ENCODE data around the gene RAPGEF1.
"Not testable (repeated sequence)": the region's sequence is repeated elsewhere in the genome, so short reads cannot be mapped to it uniquely, and the experiment has no call there.

The RAPGEF1 gene

DNA sequence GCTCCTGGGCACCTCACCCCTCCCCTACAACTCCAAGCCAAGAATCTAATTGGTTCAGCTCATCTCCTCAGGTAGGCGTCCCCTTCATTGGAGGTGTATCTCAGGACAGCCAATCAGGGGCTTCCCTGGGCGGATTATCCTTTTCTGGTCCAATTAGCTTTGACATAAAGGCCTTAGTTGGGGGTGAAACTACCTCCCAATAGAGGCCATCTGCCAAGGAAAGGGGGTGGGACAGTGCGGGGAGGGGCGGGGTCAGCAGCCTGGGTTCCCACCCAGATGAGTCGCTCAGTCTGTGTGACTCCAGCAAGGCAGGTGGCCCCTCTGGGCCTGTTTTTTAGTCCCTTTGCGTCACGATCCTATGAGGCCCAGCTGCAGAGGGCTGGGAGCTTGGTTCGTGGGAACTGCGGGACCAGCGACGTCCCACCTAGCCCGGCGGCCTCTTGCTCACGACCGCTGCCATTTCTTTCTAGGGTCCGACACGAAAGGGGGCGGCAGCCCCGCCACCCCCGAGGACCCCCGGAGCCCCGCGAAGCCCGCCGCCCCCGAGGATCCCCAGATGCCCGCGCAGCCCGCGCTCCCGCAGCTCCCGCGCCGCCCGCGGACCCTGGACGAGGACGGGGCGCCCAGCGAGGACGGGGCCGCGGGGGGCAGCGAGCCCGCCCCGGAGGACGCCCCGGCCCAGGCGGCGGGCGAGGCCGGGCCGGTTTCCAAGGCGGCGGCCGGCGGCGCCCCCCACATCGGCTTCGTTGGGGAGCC, 185.6 kb downstream of the RAPGEF1 start:
- no peak for DNase-seq

DNA sequence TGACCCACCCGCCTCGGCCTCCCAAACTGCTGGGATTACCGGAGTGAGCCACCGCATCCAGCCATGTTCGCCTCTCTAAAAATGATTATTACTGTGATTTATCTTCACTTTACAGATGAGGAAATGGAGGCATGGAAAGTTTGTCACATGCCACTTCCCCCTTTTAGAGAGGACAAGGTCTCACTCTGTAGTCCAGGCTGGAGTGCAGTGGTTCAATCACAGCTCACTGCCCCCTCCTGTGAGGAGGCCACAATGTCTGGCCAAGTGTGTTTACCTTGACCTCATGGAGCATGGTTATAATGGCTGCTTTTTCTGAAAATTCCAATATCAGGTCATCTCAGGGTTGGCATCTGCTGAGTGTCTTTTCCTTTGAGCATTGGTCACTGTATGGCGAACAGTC, 187.8 kb downstream of the RAPGEF1 start:
- no peak for DNase-seq

DNA sequence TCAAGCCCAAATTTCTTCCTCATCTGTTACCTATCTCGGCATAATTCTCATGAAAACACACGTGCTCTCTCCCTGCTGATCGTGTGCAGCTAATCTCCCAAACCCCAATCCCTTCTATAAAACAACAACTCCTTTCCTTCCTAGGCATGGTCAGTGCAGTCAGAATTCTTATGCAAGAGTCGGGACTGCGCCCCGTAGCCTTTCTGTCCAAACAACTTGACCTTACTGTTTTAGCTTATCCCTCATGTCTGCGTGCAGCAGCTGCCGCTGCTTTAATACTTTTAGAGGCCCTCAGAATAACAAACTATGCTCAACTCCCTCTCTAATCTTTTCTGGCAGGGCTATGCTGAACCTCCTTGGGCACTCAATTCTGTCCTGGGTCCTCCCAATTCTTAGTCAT, 189.4 kb downstream of the RAPGEF1 start:
- not testable (repeated sequence) for DNase-seq

DNA sequence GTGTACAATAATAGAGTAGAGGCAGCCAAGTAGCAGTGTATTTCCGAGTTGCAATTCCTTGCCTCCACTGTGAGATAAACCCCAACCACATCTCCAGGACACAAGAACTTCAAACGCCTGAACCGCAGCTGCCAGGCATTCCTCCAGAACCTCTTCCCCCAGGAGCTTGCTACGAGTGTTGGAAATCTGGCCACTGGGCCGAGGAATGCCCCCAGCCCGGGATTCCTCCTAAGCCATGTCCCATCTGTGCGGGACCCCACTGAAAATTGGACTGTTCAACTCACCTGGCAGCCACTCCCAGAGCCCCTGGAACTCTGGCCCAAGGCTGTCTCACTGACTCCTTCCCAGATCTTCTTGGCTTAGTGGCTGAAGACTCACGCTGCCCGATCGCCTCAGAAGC, 190.7 kb downstream of the RAPGEF1 start:
- DNase-seq: not testable (repeated sequence)

DNA sequence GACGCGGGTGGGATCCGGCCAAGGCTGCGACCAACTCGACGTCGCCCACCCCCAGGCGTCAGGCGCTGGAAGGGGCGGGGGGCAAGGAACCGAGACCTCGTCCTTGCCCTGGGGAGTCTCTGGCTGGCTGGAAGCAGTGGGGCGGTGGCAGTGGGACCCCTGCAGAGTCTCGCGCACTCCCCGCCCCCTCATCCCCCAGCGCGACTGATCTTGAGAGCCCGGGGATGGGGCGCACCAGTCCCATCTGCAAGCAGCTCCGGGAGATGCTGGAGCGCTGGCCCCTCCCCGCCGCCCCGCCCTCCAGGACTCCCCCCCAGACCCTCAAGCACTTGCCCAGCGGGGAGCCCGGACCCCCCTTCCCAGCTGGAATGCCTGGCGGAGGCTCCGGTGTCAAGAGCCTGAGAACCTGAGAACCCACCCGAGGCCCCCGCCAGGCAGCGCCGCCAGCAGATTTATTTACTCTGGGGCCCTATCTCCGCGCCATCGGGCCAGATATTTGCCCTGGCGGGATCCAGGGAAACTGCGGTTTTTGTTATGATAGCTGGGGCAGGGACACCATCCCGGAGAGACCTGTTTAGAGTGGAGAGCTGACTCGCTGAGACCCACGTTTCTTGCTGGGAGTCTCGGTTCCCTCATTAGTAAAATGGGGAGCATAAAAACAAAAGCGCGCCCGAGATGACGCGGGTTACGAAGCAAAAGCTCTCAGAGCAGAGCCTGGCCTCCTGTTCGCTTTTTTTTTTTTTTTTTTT, 193.4 kb downstream of the RAPGEF1 start:
- DNase-seq: no peak

DNA sequence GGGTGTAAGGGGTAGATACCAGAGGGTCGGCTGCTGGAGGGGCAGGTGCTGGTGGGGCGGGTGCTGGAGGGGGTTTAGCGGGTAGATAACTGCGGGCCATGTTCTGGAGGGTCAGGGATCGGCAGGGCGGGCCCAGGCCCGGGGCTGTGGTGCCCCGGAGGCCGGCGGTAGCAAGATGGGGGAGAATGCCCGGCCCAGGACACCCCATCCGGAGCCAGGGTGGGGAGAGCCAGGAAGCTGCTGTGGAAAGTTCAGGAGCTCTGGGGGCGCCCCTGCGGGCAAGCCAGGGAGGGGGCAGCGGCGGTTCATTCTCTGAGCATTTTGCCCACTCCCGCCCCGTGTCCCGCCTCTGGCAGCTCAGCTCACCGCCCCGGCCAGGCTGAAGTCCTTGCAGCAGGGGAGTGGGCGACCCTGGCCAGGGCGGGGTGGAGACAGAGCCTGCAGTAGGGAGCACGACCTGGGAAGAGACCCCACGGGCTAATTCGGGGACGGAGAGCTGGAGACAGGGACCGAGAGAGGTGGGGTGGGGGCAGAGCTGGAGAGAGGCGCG, 194.0 kb downstream of the RAPGEF1 start:
- no peak for DNase-seq

DNA sequence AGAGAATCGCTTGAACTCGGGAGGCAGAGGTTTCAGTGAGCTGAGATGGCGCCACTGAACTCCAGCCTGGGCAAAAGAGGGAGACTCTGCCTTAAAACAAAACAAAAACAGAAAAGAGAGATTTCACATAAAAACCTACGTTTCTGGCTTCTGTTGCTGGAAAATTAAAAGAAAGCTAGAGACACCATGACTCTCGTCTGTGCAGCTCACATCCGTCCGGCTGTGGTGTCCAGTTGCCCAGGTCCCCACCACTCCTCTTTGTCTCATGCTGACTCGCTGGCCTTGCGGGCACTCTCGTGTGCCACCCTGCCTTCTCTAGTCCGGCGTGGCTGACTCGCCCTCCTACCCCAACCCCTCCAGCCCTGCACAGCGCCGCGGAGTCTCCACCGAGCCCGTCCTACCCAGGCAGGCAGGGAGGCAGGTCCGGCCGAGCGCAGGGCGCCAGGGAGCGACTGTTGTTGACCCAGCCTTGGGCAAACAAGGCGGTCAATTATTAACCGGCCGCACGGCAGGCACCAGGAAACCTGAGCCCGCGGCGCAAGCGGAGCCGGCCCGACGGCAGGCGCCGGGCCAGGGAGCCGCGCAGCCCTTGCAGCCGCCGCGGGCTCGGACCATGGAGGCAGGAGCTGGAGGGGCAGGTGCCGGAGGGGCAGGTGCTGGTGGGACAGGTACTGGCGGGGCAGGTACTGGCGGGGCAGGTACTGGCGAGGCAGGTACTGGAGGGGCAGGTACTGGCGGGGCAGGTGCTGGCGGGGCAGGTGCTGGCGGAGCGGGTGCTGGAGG, 194.7 kb downstream of the RAPGEF1 start, which contains the start of gene PRRT1B:
TSS of gene PRRT1B (plus strand) at position 521 of the 783 bp plus-strand sequence. CDS start at position 614, 93 bp downstream.
- DNase-seq: no peak

DNA sequence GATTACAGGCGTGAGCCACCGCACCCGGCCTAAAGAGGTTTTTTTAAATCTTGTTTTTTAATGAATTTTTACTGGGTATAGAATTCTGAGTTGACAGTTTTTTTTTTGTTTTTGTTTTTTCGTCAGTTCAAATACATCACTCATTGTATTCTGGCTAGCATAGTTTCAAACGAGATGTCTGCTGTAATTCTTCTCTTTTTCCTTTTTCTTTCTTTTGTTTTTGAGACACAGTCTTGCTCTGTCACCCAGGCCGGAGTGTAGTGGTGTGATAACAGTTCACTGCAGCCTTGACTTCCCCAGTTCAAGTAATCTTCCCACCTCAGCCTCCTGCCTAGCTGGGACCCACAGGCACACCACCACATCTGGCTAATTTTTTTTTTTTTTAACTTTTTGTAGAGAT, 196.7 kb downstream of the RAPGEF1 start:
- DNase-seq: no peak

DNA sequence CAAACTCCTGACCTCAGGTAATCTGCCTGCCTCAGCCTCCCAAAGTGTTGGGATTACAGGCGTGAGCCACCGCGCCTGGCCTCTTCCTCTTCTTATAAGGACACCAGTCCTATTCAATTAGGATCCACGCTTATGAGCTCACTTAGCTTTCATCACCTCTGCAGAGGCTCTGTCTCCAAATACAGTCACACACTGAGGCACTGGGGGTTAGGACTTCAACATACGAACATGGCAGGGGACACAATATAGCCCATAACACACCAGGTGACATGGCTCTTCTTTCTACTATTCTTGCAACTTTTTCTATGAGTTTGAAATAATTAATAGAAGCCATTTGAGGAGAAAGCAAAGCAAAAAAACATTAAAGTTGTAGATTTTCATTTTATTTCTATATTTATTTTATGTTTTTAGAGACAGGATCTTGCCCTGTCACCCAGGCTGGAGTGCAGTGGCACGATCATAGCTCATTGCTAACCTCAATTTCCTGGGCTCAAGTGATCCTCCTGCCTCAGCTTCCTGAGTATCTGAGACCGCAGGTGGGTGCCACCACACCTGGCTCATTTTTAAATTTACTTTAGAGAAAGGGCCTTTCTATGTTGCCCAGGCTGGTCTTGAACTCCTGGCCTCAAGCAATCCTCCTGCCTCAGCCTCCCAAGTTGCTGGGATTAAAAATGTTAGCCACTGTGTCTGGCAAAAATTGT, 200.5 kb downstream of the RAPGEF1 start:
- no peak for DNase-seq

DNA sequence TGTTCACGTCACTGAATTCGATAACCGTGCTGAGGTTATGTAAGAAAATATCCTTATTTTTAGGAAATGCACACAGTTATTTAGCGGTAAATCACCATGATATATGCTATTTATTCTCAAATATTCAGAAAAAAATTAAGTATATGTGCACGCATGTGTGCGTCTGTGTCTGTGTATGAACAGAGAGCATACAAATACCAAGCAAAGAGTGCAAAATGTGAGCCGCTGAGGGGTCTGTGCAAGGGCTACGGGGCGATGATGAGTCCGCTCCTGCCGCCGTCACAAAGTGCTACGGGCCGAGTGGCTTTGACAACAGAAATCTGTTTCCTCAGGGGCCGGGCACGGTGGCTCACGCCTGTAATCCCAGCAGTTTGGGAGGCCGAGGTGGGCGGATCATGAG, 201.9 kb downstream of the RAPGEF1 start:
- DNase-seq: no peak

DNA sequence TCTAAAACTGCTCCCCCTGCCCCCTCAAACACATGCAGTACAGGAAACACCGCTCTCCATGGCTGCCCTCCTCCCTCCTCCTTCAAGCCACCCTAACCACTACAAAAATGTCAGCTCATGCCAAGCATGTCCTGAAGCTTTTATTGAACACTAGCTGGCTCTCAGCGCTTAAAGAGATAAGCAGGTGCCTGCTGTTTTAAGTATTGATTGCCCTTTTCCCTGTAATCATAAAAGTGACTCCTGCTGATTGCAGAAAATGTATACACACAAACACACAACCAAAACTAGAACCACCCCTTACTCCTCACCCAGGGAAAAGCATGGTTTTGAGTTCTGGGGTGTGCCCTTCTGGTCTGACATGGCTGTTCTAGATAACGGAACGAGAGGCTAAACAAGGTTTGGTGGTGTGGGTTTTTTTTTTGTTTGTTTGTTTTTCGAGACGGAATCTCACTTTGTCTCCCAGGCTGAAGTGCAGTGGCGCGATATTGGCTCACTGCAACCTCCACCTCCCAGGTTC, 205.1 kb downstream of the RAPGEF1 start:
- no peak for DNase-seq

DNA sequence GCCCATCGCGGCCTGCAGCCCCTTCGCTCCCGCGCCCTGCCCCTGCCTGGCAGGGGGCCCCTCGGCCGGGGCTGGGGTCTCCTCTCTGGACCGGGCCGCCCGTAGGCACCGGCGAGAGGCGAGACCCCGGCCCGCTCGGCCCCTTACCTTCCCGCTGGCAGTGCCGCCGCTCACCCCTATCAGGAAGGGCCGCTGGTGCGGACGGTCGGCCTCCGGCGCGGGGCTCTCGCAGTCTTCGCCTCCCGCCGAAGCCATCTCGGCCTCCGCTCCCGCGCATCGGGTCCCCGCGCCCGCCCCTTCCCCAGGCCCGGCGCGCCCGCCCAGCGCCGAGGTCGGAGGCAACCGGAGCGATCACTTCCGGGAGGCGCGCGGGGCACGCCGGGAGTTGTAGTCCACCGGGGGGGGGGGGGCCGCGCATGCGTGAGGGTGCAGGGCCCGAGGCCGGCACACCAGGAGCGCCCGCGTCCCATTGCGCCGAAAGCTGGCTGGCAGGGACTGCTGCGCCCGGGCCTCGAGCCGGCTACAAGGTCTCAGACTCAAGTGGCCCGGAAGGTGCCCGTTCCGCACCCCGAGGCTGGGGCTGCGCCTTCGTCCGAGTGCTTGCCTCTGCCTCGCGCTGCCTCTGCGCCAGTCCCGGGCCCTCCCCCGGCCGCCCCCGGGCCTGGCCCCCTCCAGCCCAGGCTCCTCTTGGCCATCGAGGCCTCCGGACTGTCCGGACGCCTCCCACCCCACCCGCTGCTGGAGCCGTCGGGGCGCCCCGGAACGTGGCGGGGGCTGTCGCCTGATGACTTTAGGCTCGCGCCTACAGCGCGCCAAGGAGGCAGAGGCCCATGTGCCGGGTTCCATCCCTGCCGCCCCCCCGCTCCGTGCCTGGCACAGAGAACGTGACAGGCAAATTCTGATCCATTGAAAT, 208.7 kb downstream of the RAPGEF1 start, which contains the start of gene UCK1:
TSS of gene UCK1 (minus strand) at position 344 of the 913 bp plus-strand sequence. CDS start at position 255, 89 bp downstream.
- peak; percentile 57 for DNase-seq

DNA sequence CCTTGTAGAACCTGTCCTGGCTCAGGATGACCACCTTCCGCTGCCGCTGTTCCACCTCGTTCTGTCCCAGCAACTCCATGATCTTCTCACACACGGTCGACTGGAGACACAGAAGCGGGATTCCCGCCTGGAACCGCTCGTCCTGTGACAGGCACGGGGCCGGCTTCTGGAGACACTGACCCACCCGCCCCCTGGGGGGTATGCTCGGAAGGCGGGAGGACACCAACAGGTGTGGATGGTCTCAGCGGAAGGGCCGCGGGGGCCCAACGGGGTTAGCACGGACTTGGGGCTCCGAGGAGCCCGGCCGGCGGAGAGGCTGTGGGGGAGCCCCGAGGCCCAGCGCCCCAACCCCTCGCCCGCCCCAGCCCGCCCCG, 209.3 kb downstream of the RAPGEF1 start:
- no peak for DNase-seq

DNA sequence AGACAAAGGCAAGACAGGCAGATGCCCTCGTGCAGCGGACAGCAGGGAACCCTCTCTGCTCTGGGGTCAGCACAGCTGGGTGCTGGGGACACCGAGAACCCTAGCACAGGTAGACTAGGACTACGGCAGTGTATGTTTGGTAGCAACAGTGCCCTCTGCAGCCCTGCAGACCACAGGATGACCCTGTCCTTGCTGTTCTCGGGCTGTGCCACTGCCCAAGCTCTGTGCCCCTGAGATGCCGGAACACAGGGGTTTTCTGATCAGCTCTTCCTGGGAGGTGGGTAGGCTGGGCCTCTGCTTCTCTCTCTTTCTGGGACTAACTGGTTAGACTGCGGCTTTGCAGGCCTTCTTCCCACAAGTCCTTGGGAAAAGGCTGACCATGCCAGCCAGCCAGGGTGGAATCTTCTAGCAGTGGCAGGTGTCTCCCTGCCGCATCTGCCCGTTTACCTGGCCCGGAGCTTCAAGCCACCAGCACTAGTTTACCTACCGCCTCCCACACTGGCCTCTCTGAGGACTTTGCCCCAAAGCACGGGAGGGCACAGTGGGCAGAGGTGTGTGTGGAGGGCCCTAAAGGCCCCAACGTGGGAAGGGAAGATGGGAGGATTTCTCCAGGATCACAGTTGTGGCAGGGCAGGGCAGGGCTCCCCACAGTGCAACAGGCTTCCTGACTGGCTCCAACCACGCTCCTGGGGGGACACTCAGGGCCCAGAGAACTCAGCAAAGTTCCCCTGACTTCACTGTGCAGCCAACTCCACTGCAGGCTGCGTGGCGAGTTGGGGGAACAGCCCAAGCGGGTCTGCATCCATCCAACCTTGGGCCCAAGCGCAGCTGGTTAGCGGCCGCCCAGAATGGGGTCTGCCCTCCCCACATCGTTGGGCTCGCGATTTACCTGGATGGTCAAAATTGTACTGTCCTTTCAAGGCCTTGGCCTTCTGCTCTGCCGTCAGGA, 210.0 kb downstream of the RAPGEF1 start:
- DNase-seq: no peak

DNA sequence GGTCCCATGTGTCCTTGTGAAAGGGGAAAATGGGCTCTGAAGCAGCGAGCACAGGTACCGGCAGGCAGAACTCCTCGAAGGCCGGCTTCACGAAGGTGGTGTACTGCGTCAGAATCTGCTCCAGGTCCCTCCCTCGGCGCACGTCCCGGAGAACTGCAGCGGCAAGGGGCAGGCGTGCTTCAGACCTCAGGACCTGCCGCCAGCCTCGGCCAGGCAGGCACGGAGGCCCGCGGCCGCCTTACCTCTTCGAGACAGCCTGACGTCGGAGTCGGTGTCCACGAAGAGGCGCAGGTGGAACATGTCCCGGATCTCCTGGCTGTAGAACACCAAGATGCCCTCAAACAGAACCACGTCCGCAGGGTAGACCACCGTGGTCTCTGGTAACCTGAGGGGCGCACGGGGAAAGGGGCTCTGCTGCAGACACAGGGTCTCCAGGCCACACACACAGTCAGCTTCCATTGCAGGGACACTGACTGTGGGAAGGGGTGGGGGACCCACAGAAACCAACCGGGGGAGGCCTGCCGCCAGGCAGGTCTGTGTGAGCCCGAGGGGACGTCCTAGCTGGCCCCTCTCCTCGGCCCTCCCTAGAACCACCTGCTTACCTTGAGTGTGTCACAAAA, 210.9 kb downstream of the RAPGEF1 start:
- DNase-seq: no peak

DNA sequence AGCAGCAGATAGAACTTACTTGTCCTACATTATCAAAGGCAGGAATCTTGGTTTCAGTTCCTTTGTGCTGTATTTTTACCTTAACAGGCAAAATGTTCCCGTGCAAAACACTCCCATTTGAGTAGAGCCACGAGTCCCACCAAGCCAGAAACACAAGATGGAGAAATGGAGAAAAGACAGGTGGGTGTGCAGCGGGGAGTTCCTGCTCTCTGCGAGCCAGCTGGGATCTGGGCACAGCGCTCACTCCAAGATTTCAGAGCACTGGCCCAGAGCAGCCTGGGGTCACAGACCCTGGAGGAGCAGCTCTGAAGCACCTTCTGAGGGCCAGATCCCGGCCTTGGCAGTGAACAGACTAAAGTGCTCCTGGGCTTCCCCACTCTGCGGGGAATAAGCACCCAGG, 211.7 kb downstream of the RAPGEF1 start:
- DNase-seq: no peak
